WTC11 (cell line): Measurements from ENCODE around the gene PPP6R3. TPM values are rescaled to one million over a fixed set of nuclear protein-coding genes. Genes with fewer than 3 reads are reported as not detected.
A peak's percentile ranks its signal among the peaks of the same experiment; 100 is the strongest.

ENCODE experiments used
- ATAC-seq: fragments of 200-7000 bp; cut with Tn5 transposase; 2 replicates; pipeline ENCODE4 v1.10.0; 2021; ENCODE audit warnings: mild to moderate bottlenecking, moderate library complexity
- CTCF ChIA-PET: fragments of 300-600 bp; sonication (Branson Sonifier 250); formaldehyde crosslinking; loops from one replicate; lab custom pipeline; 2021; ENCODE audit warnings: antibody characterized with exemption; lab: Charles Lee
- POLR2A ChIA-PET: fragments of 350-600 bp; sonication (Branson Sonifier 250); formaldehyde crosslinking; loops from one replicate; lab custom pipeline; 2021; ENCODE audit warnings: antibody characterized with exemption; lab: Charles Lee
- DNase-seq: peaks from one replicate; pipeline ENCODE4 v3.0.0; 2021; ENCODE audit warnings: low spot score
- H3K27ac Mint-ChIP-seq: 2 replicates; pipeline ENCODE4 v1.8.0; 2021; ENCODE audit warnings: mixed read lengths
- H3K27me3 Mint-ChIP-seq: 2 replicates; pipeline ENCODE4 v1.8.0; 2021; ENCODE audit warnings: low read depth, mild to moderate bottlenecking, moderate library complexity, mixed read lengths
- H3K36me3 Mint-ChIP-seq: 2 replicates; pipeline ENCODE4 v1.8.0; 2021; ENCODE audit warnings: mixed read lengths
- H3K4me1 Mint-ChIP-seq: 2 replicates; pipeline ENCODE4 v1.8.0; 2022; ENCODE audit warnings: mixed read lengths
- H3K4me3 Mint-ChIP-seq: 2 replicates; pipeline ENCODE4 v1.8.0; 2021; ENCODE audit warnings: mild to moderate bottlenecking, moderate library complexity, mixed read lengths
- H3K9me3 Mint-ChIP-seq: 2 replicates; pipeline ENCODE4 v1.8.0; 2021; ENCODE audit warnings: mixed read lengths
- AR ChIP-seq: fragments of 250-450 bp; sonication (Bioruptor Pico); IDR thresholded peaks from 2 replicates; pipeline ENCODE4 v1.9.0; 2021; ENCODE audit warnings: mild to moderate bottlenecking
- ATF1 ChIP-seq: sonication (generic); formaldehyde crosslinking; IDR thresholded peaks from 2 replicates; pipeline ENCODE4 v1.8.1; 2023; ENCODE audit warnings: mild to moderate bottlenecking, moderate library complexity, missing genetic modification reagents
- ATF2 ChIP-seq: sonication (generic); formaldehyde crosslinking; IDR thresholded peaks from 2 replicates; pipeline ENCODE4 v1.8.1; 2022; ENCODE audit warnings: low read depth, missing genetic modification reagents, borderline replicate concordance
- CBFB ChIP-seq: sonication (generic); formaldehyde crosslinking; IDR thresholded peaks from 2 replicates; pipeline ENCODE4 v1.8.1; 2022; ENCODE audit warnings: mild to moderate bottlenecking, low read depth, missing genetic modification reagents
- CDX4 ChIP-seq: fragments of 250-450 bp; sonication (Bioruptor Pico); IDR thresholded peaks from 2 replicates; pipeline ENCODE4 v1.9.0; 2021; ENCODE audit warnings: moderate library complexity, mild to moderate bottlenecking, inconsistent platforms, borderline replicate concordance
- CREB1 ChIP-seq: sonication (generic); formaldehyde crosslinking; IDR thresholded peaks from 2 replicates; pipeline ENCODE4 v1.8.0; 2023; ENCODE audit warnings: mild to moderate bottlenecking, missing genetic modification reagents
- CREM ChIP-seq: sonication (generic); formaldehyde crosslinking; IDR thresholded peaks from 2 replicates; pipeline ENCODE4 v1.8.1; 2022; ENCODE audit warnings: mild to moderate bottlenecking, missing genetic modification reagents, moderate library complexity
- E2F1 ChIP-seq: sonication (generic); formaldehyde crosslinking; IDR thresholded peaks from 2 replicates; pipeline ENCODE4 v1.8.0; 2022; ENCODE audit warnings: mild to moderate bottlenecking, missing genetic modification reagents
- ELF4 ChIP-seq: sonication (generic); formaldehyde crosslinking; IDR thresholded peaks from 2 replicates; pipeline ENCODE4 v1.8.1; 2022; ENCODE audit warnings: low read depth, mild to moderate bottlenecking, moderate library complexity, missing genetic modification reagents
- ERG ChIP-seq: fragments of 250-450 bp; sonication (Bioruptor Pico); IDR thresholded peaks from 2 replicates; pipeline ENCODE4 v1.8.0; 2021; ENCODE audit warnings: mild to moderate bottlenecking
- ETV6 ChIP-seq: sonication (generic); formaldehyde crosslinking; IDR thresholded peaks from 2 replicates; pipeline ENCODE4 v1.8.1; 2022; ENCODE audit warnings: mild to moderate bottlenecking, missing genetic modification reagents
- GRHL2 ChIP-seq: fragments of 250-450 bp; sonication (Bioruptor Pico); IDR thresholded peaks from 2 replicates; pipeline ENCODE4 v1.8.0; 2022; ENCODE audit warnings: mild to moderate bottlenecking, moderate library complexity; ENCODE audit not compliant: insufficient replicate concordance, severe bottlenecking
- GTF2I ChIP-seq: fragments of 250-450 bp; sonication (Bioruptor Pico); conservative IDR thresholded peaks from 2 replicates; pipeline ENCODE4 v1.4.0; 2021; ENCODE audit warnings: mild to moderate bottlenecking
- MLX ChIP-seq: sonication (generic); formaldehyde crosslinking; IDR thresholded peaks from 2 replicates; pipeline ENCODE4 v1.8.1; 2023; ENCODE audit warnings: mild to moderate bottlenecking, missing genetic modification reagents, moderate library complexity
- NFATC4 ChIP-seq: fragments of 250-450 bp; sonication (Bioruptor Pico); IDR thresholded peaks from 2 replicates; pipeline ENCODE4 v1.9.0; 2021; ENCODE audit warnings: mild to moderate bottlenecking
- NFYB ChIP-seq: sonication (generic); formaldehyde crosslinking; conservative IDR thresholded peaks from 2 replicates; pipeline ENCODE4 v1.8.0; 2022; ENCODE audit warnings: low read depth, missing genetic modification reagents
- NR2C2 ChIP-seq: sonication (generic); formaldehyde crosslinking; IDR thresholded peaks from 2 replicates; pipeline ENCODE4 v1.8.0; 2022; ENCODE audit warnings: mild to moderate bottlenecking, missing genetic modification reagents
- NR3C1 ChIP-seq: sonication (generic); formaldehyde crosslinking; conservative IDR thresholded peaks from 2 replicates; pipeline ENCODE4 v1.8.1; 2023; ENCODE audit warnings: low read depth, mild to moderate bottlenecking, missing genetic modification reagents
- SP1 ChIP-seq: sonication (generic); formaldehyde crosslinking; conservative IDR thresholded peaks from 2 replicates; pipeline ENCODE4 v1.8.1; 2022; ENCODE audit warnings: missing genetic modification reagents
- TEAD1 ChIP-seq: sonication (generic); formaldehyde crosslinking; IDR thresholded peaks from 2 replicates; pipeline ENCODE4 v1.8.0; 2022; ENCODE audit warnings: mild to moderate bottlenecking, missing genetic modification reagents
- TEAD4 ChIP-seq: sonication (generic); formaldehyde crosslinking; IDR thresholded peaks from 2 replicates; pipeline ENCODE4 v1.8.0; 2022; ENCODE audit warnings: mild to moderate bottlenecking, missing genetic modification reagents
- TP53 ChIP-seq: sonication (generic); formaldehyde crosslinking; IDR thresholded peaks from 2 replicates; pipeline ENCODE4 v1.8.1; 2023; ENCODE audit warnings: mild to moderate bottlenecking, missing genetic modification reagents
- ZBTB21 ChIP-seq: sonication (generic); formaldehyde crosslinking; IDR thresholded peaks from 2 replicates; pipeline ENCODE4 v1.8.1; 2023; ENCODE audit warnings: mild to moderate bottlenecking, missing genetic modification reagents, borderline replicate concordance
- ZNF219 ChIP-seq: sonication (generic); formaldehyde crosslinking; IDR thresholded peaks from 2 replicates; pipeline ENCODE4 v1.8.0; 2023; ENCODE audit warnings: missing genetic modification reagents, mild to moderate bottlenecking, borderline replicate concordance
- ZNF263 ChIP-seq: sonication (generic); formaldehyde crosslinking; IDR thresholded peaks from 2 replicates; pipeline ENCODE4 v1.8.1; 2022; ENCODE audit warnings: low read depth, mild to moderate bottlenecking, moderate library complexity, missing genetic modification reagents
- ZNF317 ChIP-seq: sonication (generic); formaldehyde crosslinking; IDR thresholded peaks from 2 replicates; pipeline ENCODE4 v1.8.1; 2023; ENCODE audit warnings: low read depth, mild to moderate bottlenecking, moderate library complexity, missing genetic modification reagents, borderline replicate concordance
- ZNF423 ChIP-seq: fragments of 250-450 bp; sonication (Bioruptor Pico); IDR thresholded peaks from 2 replicates; pipeline ENCODE4 v2.1.2; 2022; ENCODE audit warnings: mild to moderate bottlenecking, moderate library complexity
- ZNF671 ChIP-seq: fragments of 250-450 bp; sonication (Bioruptor Pico); IDR thresholded peaks from 2 replicates; pipeline ENCODE4 v1.8.0; 2021; ENCODE audit warnings: mild to moderate bottlenecking
- total RNA-seq: library from RNA; stranded (reverse); gene quantifications from 3 replicates; pipeline ENCODE4 v1.2.3, GENCODE V29; 2021

PPP6R3 gene
- total RNA-seq, 1 experiment from 2014 or later = 138 TPM

- no peak overlapping the region for H3K4me3 Mint-ChIP-seq
- H3K36me3 Mint-ChIP-seq = peaks cover 71% of the 10 kb centered on the region
- ATAC-seq (peak; percentile 12; the same call in 1 of the 2 replicates), DNase-seq (no peak)
- TF ChIP-seq E2F1 (CRISPR knock-in tag) = no peak
- no peak for TF ChIP-seq SP1 (CRISPR knock-in tag)
- no peak for TF ChIP-seq CREB1 (CRISPR knock-in tag)
- TF ChIP-seq CBFB (CRISPR knock-in tag) = no peak
- TF ChIP-seq ZNF423 (CRISPR knock-in tag) = no peak
- TF ChIP-seq CDX4 = no peak
- TF ChIP-seq TP53 (CRISPR knock-in tag) = no peak
- TF ChIP-seq NFATC4 (CRISPR knock-in tag) = no peak
- TF ChIP-seq ELF4 = no peak
- no peak for TF ChIP-seq TEAD1 (CRISPR knock-in tag)
- no peak for TF ChIP-seq ETV6 (CRISPR knock-in tag)
- no peak for TF ChIP-seq NFYB (CRISPR knock-in tag)
- no peak for TF ChIP-seq NR3C1
- TF ChIP-seq CREM (CRISPR knock-in tag) = no peak
- no peaks in the 10 kb centered on the region for H3K27me3 Mint-ChIP-seq
- H3K4me1 Mint-ChIP-seq = peaks cover 78% of the 10 kb centered on the region
- ChIA-PET POLR2A (no interaction called here), CTCF (no interaction called here)
- peaks cover 17% of the 10 kb centered on the region for H3K9me3 Mint-ChIP-seq
- H3K27ac Mint-ChIP-seq = 0 out of 2 replicates have a peak overlapping the region, but pooled peaks have one; percentile 37
Observed at GRCh38 chr11:68541991-68542390, 81.4 kb downstream of the PPP6R3 start.

GRCh38 chr11:68542617-68543016 lies 82.1 kb downstream of the PPP6R3 start:
- Mint-ChIP-seq H3K36me3 (peaks cover 75% of the 10 kb centered on the region), H3K4me1 (peaks cover 76% of the 10 kb centered on the region), H3K9me3 (peaks cover 17% of the 10 kb centered on the region), H3K27me3 (no peaks in the 10 kb centered on the region), H3K4me3 (no peak overlapping the region), H3K27ac (no peak overlapping the region)
- ChIA-PET CTCF (no interaction called here), POLR2A (no interaction called here)
- no peak for DNase-seq
- no peak for ATAC-seq
- TF ChIP-seq NFYB (CRISPR knock-in tag) (no peak), AR (CRISPR knock-in tag) (no peak), GRHL2 (CRISPR knock-in tag) (no peak), ATF1 (CRISPR knock-in tag) (no peak), ZNF219 (no peak), MLX (CRISPR knock-in tag) (no peak), ZNF671 (no peak), GTF2I (CRISPR knock-in tag) (no peak), ZNF263 (CRISPR knock-in tag) (no peak), NR2C2 (CRISPR knock-in tag) (no peak), TEAD4 (CRISPR knock-in tag) (no peak), ERG (CRISPR knock-in tag) (no peak), ATF2 (CRISPR knock-in tag) (no peak), ZNF317 (CRISPR knock-in tag) (no peak), ZBTB21 (CRISPR knock-in tag) (no peak)
